Nephron progenitor cell (in vitro differentiated cells): Measurements from ENCODE around the gene IRF7.
"Not testable (repeated sequence)": the region's sequence is repeated elsewhere in the genome, so short reads cannot be mapped to it uniquely, and the experiment has no call there.

Experiments used
- DNase-seq: peaks from one replicate; pipeline ENCODE4 v3.0.0; 2021
- H3K27ac Mint-ChIP-seq: 2 replicates; pipeline ENCODE4 v1.8.0; 2021; ENCODE audit warnings: mild to moderate bottlenecking, moderate library complexity, mixed read lengths
- H3K27me3 Mint-ChIP-seq: 2 replicates; pipeline ENCODE4 v1.8.0; 2021; ENCODE audit warnings: mild to moderate bottlenecking, low read depth, mixed read lengths; ENCODE audit not compliant: poor library complexity
- H3K36me3 Mint-ChIP-seq: 2 replicates; pipeline ENCODE4 v1.8.0; 2021; ENCODE audit warnings: low read depth, mixed read lengths
- H3K4me1 Mint-ChIP-seq: 2 replicates; pipeline ENCODE4 v1.8.0; 2021; ENCODE audit warnings: mixed read lengths
- H3K4me3 Mint-ChIP-seq: 2 replicates; pipeline ENCODE4 v1.8.0; 2021; ENCODE audit warnings: mild to moderate bottlenecking, moderate library complexity, mixed read lengths
- H3K9me3 Mint-ChIP-seq: 2 replicates; pipeline ENCODE4 v1.8.0; 2021; ENCODE audit warnings: mild to moderate bottlenecking, moderate library complexity, mixed read lengths
- CTCF ChIP-seq: fragments of 200-600 bp; sonication (generic); IDR thresholded peaks from 2 replicates; pipeline ENCODE4 v1.5.0; 2021; ENCODE audit warnings: antibody characterized with exemption

The IRF7 gene

GRCh38 chr11:659532-660085 is 43.9 kb upstream of the IRF7 start:
- peaks cover 2% of the 10 kb centered on the region for H3K27me3 Mint-ChIP-seq
- H3K4me3 Mint-ChIP-seq = no peak overlapping the region

GRCh38 chr11:657691-658126 is 42.0 kb upstream of the IRF7 start:
- no peak for DNase-seq
- H3K27me3 Mint-ChIP-seq = peaks cover 2% of the 10 kb centered on the region

More at GRCh38 chr11:659532-660085, 43.9 kb upstream of the IRF7 start:
- Mint-ChIP-seq H3K27ac (no peak overlapping the region), H3K4me1 (no peaks in the 10 kb centered on the region), H3K9me3 (no peaks in the 10 kb centered on the region), H3K36me3 (peaks cover 17% of the 10 kb centered on the region)
- TF ChIP-seq CTCF = no peak
- no peak for DNase-seq

GRCh38 chr11:656866-657265 is 41.1 kb upstream of the IRF7 start:
- Mint-ChIP-seq H3K9me3 (no peaks in the 10 kb centered on the region), H3K4me1 (no peaks in the 10 kb centered on the region), H3K36me3 (peaks cover 16% of the 10 kb centered on the region), H3K27me3 (peaks cover 2% of the 10 kb centered on the region), H3K4me3 (no peak overlapping the region), H3K27ac (no peak overlapping the region)
- no peak for DNase-seq
- TF ChIP-seq CTCF = no peak

More at GRCh38 chr11:657691-658126, 42.0 kb upstream of the IRF7 start:
- Mint-ChIP-seq H3K4me3 (no peak overlapping the region), H3K36me3 (peaks cover 12% of the 10 kb centered on the region), H3K4me1 (no peaks in the 10 kb centered on the region), H3K9me3 (no peaks in the 10 kb centered on the region), H3K27ac (no peak overlapping the region)
- TF ChIP-seq CTCF = no peak

- no peaks in the 10 kb centered on the region for H3K9me3 Mint-ChIP-seq
- TF ChIP-seq CTCF = no peak
- peaks cover 21% of the 10 kb centered on the region for H3K36me3 Mint-ChIP-seq
- no peak overlapping the region for H3K4me3 Mint-ChIP-seq
- no peaks in the 10 kb centered on the region for H3K4me1 Mint-ChIP-seq
- no peak for DNase-seq
- peaks cover 2% of the 10 kb centered on the region for H3K27me3 Mint-ChIP-seq
- no peak overlapping the region for H3K27ac Mint-ChIP-seq
Measured at GRCh38 chr11:656426-656825, 40.7 kb upstream of the IRF7 start.

- H3K36me3 Mint-ChIP-seq = peaks cover 31% of the 10 kb centered on the region
- peaks cover 2% of the 10 kb centered on the region for H3K27me3 Mint-ChIP-seq
- H3K4me3 Mint-ChIP-seq = no peak overlapping the region
- DNase-seq = no peak
- no peak for TF ChIP-seq CTCF
- H3K27ac Mint-ChIP-seq = peak overlapping the region; percentile 86
- no peaks in the 10 kb centered on the region for H3K4me1 Mint-ChIP-seq
- H3K9me3 Mint-ChIP-seq = no peaks in the 10 kb centered on the region
Measured at GRCh38 chr11:655036-655726, 39.4 kb upstream of the IRF7 start.

- not testable (repeated sequence) for H3K27ac Mint-ChIP-seq, H3K4me3 Mint-ChIP-seq, H3K27me3 Mint-ChIP-seq, H3K9me3 Mint-ChIP-seq, DNase-seq, H3K4me1 Mint-ChIP-seq
- peaks cover 38% of the 10 kb centered on the region for H3K36me3 Mint-ChIP-seq
Measured at GRCh38 chr11:654444-654843, 38.7 kb upstream of the IRF7 start.
